ENCODE results near the gene CHL1.

- TF ChIP-seq, protein P1, sequence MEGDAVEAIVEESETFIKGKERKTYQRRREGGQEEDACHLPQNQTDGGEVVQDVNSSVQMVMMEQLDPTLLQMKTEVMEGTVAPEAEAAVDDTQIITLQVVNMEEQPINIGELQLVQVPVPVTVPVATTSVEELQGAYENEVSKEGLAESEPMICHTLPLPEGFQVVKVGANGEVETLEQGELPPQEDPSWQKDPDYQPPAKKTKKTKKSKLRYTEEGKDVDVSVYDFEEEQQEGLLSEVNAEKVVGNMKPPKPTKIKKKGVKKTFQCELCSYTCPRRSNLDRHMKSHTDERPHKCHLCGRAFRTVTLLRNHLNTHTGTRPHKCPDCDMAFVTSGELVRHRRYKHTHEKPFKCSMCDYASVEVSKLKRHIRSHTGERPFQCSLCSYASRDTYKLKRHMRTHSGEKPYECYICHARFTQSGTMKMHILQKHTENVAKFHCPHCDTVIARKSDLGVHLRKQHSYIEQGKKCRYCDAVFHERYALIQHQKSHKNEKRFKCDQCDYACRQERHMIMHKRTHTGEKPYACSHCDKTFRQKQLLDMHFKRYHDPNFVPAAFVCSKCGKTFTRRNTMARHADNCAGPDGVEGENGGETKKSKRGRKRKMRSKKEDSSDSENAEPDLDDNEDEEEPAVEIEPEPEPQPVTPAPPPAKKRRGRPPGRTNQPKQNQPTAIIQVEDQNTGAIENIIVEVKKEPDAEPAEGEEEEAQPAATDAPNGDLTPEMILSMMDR (conservative IDR thresholded peaks at IDR 0.05 in 1 of 2, IDR thresholded peaks at IDR 0.05 in 1 of 2; ENCODE audit: low read depth in 1 of 2, low read length in 2 of 2): no peak
- no peak for TF ChIP-seq EZH2 (IDR thresholded peaks at IDR 0.05; ENCODE audit: low read length, missing control alignments)
These were observed 244.3 kb downstream of the CHL1 start for GRCh38 chr3:440826-441225.

Measured in fibroblast of lung (primary cell).